WI38 (cell line): ENCODE results near the gene DACT2.

Experiments used
- H3K4me3 ChIP-seq: 2 replicates; pipeline ENCODE4 v1.5.1; 2011; ENCODE audit warnings: low read depth, mild to moderate bottlenecking, control low read depth, low read length
- TF ChIP-seq, protein P1 (sequence below): IDR thresholded peaks from 2 replicates; pipeline ENCODE4 v1.5.1; 2012; ENCODE audit warnings: low read depth, mild to moderate bottlenecking, control low read depth, low read length

The DACT2 gene

DNA sequence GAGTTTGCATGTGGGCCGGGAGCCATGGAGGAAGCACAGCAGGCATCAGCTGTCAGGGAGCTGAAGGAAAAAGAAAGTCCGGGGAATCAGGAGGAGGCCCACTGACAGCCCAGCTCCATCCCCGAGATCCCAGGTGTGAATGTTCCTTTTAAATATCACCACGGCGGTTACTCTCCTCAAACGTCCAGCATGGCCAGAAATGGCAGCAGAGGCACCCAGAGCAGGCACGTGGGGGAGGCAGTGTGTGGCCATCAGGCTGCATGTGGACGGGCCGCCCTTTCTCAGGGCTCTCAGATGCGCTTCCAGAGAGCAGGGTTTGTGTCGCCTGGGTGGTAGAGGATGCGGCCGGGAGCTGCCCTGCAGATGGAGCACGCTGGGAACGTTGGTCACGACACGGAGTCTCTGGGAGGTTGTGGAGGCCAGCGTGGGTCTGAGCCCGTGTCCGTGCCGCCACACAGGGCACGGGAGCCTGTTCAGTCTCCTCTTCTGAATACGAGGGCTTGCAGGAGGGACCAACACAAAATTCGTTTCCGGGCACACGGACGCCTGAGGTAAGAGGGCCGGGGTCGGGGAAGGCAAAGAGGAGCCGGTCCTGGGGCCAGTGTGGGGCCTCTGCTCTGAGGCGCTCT, 45.3 kb upstream of the DACT2 start:
- TF ChIP-seq, protein P1, sequence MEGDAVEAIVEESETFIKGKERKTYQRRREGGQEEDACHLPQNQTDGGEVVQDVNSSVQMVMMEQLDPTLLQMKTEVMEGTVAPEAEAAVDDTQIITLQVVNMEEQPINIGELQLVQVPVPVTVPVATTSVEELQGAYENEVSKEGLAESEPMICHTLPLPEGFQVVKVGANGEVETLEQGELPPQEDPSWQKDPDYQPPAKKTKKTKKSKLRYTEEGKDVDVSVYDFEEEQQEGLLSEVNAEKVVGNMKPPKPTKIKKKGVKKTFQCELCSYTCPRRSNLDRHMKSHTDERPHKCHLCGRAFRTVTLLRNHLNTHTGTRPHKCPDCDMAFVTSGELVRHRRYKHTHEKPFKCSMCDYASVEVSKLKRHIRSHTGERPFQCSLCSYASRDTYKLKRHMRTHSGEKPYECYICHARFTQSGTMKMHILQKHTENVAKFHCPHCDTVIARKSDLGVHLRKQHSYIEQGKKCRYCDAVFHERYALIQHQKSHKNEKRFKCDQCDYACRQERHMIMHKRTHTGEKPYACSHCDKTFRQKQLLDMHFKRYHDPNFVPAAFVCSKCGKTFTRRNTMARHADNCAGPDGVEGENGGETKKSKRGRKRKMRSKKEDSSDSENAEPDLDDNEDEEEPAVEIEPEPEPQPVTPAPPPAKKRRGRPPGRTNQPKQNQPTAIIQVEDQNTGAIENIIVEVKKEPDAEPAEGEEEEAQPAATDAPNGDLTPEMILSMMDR: no peak
- H3K4me3 ChIP-seq: no peak overlapping the region

DNA sequence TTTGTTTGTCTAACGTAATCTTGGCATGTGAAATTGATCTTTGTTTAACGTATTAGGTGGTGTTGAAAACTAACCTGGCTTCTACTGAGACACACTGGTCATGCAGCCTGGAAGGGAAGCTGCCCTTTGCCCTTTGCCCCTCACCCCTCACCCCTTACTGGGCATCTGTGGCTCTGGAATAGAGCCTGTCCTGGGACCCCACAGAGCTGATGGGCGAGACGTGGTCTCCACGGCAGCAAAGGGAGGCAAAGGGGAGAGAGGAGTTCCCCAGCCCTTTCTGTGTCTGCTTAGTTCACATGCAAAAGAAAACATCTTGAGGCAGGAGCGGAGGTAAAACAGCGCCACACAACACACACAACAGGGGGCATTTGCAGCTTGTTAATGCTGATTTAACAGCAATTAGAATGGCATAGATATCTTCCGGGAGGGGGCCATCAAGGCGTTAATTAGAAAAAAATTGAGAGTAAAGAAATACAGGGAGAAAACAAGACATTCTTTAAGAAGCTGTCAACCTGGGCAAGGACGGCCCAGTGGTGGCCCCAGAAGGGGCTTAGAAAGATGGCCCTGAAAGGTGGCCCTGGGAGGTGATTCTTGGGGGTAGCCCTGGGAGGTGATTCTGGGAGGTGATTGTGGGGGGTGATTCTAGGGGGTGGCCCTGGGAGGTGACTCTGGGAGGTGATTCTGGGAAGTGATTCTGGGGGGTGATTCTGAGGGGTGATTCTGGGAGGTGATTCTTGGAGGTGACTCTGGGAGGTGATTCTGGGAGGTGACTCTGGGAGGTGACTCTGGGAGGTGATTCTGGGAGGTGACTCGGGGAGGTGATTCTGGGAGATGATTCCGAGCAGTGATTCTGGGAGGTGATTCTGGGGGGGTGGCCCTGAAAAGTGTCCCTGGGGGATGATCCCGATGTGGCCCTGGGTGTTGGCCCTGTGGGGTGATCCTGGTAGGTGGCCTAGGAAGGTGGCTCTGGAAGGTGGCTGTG, 44.5 kb upstream of the DACT2 start:
- TF ChIP-seq, protein P1: no peak

DNA sequence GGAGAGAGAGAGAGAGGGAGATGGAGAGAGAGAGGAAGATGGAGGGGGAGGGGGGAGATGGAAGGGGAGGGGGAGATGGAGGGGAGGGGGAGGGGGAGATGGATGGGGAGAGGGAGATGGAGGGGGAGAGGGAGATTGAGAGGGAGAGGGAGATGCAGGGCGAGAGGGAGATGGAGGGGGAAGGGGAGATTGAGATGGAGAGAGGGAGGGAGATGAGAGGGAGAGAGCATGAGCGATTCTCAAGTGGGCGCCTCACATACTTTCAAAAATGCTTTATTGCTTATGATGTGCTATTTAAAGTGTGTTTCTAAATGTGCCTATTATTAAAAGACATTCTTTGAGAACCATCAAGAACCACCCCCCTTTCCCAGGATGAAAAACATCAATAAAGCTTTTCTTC, 43.7 kb upstream of the DACT2 start:
- no peak overlapping the region for H3K4me3 ChIP-seq
- TF ChIP-seq, protein P1: no peak

More for the DNA sequence above, 44.5 kb upstream of the DACT2 start:
- no peak overlapping the region for H3K4me3 ChIP-seq

DNA sequence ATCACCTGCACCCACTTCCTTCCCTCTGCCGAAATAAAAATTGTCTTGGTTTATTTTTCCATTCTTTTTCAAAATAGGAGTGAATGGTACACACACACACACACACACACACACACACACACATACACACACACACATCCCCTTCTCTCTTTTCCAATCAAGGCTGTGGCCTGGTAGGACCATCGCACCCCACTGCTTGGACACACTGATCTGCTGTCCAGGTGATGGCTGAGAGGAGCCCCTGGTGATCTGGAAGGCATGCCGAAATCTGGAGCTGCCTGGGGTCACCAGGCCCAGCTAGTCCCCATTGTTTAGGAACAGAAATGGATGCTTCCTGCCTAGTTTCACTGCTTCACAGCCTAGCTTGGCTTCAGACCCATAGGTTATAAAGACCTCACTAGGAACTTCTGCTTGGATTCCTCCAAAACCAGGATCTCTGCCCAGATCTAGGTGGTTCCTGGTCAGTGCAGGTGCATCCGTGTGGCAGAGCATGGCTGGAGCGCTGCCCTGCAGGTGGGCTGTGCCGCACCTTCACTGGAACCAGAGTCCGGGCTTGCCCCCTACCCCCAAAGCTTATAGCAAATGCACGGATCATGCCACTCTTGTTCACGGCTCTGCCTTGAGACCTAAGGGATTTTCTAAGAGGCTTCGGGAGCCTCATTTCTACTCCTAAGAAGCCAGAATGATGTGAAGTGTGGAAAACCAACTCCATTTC, 42.9 kb upstream of the DACT2 start:
- TF ChIP-seq, protein P1: no peak

DNA sequence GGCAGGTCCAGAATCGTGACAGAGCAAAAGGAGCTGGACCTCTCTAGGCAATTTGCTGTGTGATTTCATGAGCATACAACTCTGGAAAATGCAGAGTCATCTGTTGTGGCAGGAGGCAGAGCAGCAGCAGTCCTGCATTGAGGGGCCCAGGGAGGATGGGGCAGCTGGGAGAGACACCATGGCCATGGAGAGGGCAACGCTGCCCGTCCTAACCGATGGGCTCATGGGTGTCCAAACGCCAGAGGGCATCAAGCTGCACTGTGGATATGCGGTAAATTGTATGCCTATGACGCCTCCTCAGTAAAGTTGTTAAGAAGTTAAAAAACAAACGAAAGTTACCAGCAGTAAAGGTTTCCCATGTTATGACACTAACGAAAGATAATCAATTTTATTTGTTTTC, 42.2 kb upstream of the DACT2 start:
- H3K4me3 ChIP-seq: no peak overlapping the region
- TF ChIP-seq, protein P1: no peak

More for the DNA sequence above, 42.9 kb upstream of the DACT2 start:
- H3K4me3 ChIP-seq: no peak overlapping the region

DNA sequence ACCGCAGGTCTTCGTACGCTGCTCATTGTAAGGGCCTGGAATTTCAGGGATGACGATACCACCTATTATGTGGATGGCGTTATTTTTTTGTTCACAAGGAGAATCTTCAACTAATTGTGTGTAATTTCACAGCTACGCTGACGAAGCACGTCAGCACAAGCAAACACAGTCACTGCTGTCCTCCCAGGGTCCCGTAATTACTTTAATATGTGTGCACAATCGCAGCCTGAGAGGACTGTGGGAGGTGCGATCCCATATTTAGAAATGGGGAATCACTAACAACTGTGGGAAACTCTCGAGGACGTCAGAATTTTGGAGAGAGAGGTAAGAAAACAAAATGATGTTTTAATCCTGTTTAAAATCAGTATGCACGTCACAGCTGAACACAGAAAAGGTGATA, 40.2 kb upstream of the DACT2 start:
- no peak overlapping the region for H3K4me3 ChIP-seq
- TF ChIP-seq, protein P1: no peak
